HS-5 (cell line): ENCODE results near the gene DDX10.
A peak's percentile ranks its signal among the peaks of the same experiment; 100 is the strongest.
"Not testable (repeated sequence)": the region's sequence is repeated elsewhere in the genome, so short reads cannot be mapped to it uniquely, and the experiment has no call there.

Source experiments
- DNase-seq: peaks from one replicate; pipeline ENCODE4 v3.0.0-alpha.2; 2012; ENCODE audit warnings: low read depth

Gene DDX10

DNA sequence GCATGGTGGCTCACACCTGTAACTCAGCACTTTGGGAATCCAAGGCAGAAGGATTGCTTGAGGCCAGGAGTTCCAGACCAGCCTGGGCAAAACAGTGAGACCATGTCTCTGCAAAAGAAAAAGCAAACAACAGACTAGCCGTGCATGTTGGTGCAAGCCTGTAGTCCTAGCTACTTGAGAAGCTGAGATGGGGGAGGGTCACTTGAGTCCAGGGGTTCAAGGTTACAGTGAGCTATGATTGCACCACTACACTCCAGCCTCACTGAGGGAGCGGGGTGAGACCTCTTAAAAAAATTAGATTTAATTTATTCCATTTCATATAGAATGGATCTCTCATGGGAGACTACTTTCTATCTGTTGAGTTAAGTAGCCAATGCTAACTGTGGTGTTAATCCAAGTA lies 50.4 kb downstream of the DDX10 start:
- no peak for DNase-seq

- DNase-seq = no peak
Observed at GRCh38 chr11:108718466-108718865, 53.6 kb downstream of the DDX10 start.

- DNase-seq = no peak
Observed at GRCh38 chr11:108724974-108725689, 60.3 kb downstream of the DDX10 start.

- no peak for DNase-seq
Observed at GRCh38 chr11:108726077-108726800, 61.4 kb downstream of the DDX10 start.

DNA sequence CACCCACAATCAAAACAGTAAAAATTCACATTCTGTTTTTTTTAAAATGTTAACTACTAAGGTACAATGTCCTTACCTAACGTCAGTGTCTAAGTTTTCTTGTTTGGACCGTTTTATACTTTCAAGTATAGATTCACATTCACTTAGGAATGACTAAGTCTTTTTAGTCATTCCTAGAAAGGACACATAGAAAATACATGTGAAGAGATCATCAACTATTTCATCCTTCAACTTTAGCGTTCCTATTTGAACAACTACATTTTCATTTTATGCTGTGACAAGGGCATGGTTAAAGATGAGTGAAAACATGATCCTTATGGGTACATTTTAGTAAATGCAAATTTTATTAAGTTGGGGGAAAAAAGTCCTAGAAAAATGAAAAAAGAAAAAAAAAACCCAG lies 62.8 kb downstream of the DDX10 start:
- DNase-seq = no peak

DNA sequence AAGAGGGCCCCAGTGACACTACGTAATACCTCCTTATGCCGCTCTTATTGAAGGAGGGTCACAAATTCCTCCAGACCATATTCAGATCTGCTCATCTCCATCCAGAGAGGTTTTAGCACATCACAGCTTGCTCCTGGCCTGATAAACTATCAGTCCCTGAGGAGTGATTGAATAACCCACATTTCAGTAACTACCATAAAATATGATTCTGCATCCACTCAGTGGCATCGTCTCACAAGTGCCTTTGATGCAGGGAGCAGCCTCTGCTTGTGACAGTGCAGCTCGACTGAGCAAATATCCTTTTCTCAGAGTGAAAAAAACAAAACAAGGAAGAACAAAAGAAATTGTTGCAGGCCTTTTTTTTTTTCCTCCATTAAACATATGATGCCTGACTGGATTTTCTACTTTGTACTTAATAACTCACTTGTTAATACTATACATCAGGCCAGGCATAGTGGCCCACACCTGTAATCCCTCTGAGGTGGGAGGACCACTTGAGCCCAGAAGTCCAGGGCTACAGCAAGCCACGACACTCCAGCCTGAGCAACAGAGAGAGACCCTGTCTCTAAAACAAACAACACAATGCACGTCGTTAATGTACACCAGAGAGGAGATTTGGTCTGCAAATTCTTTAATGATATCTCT lies 64.5 kb downstream of the DDX10 start:
- no peak for DNase-seq

DNA sequence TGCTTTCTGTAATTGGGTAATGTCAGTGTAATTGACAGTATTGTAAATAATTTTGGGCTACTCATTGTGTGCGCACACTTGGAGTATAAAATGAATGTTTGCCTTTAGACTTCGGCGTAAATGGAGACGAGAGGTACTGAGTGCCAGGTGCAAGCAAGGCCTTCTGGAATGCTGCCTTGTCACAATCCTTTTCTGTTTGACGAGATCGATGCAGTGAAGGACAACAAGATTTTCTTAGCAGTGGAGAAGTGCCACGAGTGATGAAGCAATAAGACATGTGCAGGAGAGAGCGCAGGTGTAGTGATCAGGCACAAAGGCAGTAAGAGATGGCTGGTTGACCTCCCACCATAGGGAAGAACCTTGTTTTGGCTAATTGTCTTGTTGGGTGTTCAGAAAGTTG lies 67.5 kb downstream of the DDX10 start:
- no peak for DNase-seq

DNA sequence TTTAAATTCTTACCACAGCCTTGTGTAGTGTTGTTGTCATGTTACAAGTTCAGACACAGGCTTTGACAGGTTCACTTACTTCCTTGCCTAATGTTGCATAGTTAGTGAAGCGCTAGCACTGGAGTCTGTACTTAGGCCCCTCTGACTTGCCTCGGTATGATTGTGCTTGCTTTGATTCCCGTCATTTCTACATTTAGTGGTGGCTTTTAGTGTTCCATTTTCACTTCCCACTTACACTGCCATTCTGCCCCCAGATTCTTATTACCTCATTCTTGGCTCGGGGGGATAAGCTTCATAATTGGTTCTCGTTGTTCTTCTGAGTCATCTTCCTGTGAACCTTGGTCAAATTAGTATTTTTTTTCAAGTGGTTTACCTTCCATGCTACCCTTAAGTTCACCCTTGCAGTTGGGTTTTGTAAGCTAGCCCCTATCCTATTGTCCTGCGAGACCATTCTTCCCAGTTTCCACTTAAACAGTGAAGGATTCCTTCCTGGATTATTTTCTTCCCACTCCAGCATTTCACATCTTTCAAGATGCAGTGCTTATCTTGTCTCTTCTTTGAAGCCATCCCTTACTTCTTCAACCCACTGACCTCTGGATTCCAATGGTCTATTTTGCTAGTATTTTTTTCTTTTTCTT lies 68.7 kb downstream of the DDX10 start:
- no peak for DNase-seq

GRCh38 chr11:108734283-108734682 lies 69.4 kb downstream of the DDX10 start:
- DNase-seq = no peak

DNA sequence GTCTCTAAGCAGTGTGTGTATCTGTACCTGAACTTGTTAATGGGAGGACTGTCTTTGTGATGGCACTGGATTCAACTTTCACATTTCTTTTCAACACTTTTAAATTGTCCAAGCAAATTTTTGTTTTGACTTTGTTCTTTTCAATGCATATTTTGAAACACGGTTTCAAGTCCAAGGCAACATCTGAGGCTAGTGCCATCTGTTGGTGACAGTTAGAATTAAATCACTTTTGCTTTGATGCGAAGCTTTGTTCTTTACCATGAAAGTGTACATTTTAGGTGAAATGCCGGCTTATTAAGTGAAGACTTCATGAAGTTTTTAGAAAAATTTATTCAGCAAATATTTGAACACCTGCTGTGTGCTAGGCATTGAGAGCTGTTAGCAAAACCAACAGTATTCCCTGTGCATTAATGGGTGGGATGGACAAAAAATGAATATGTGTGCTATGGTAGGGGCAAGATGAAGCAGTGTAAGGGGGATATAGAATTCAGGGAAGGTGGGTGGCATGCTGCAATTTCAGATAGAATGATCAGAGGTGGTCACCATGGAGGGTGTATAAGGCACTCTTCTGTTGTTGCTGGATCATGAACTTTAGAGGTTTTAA lies 70.2 kb downstream of the DDX10 start:
- DNase-seq = no peak

- DNase-seq = not testable (repeated sequence)
Observed at GRCh38 chr11:108740132-108740531, 75.3 kb downstream of the DDX10 start.

- no peak for DNase-seq
Observed at GRCh38 chr11:108743851-108744250, 79.0 kb downstream of the DDX10 start.

- DNase-seq = no peak
Observed at GRCh38 chr11:108748968-108749367, 84.1 kb downstream of the DDX10 start.

GRCh38 chr11:108751444-108751843 lies 86.6 kb downstream of the DDX10 start:
- DNase-seq = no peak

GRCh38 chr11:108752297-108752751 lies 87.5 kb downstream of the DDX10 start:
- DNase-seq = peak; percentile 31

GRCh38 chr11:108754901-108755625 lies 90.2 kb downstream of the DDX10 start:
- no peak for DNase-seq

- DNase-seq = no peak
Observed at GRCh38 chr11:108757630-108758029, 92.8 kb downstream of the DDX10 start.

DNA sequence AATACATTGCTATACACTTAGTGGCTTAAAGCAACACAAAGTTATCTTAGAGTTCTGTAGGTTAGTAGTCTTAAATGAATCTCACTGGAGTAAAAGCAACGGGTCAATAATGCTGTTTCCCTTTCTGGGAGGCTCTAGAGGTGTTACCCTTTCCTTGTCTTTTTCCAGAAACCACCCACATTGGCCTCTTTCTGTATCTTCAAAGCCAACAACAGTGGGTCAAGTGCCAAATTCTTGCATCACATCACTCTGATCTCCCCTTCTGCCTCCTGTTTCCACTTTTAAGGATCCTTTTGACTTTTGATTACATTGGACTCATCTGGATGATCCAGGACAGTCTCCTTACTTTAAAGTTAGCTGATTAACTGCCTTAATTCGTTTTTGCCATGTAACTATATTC lies 93.6 kb downstream of the DDX10 start:
- DNase-seq = no peak

DNA sequence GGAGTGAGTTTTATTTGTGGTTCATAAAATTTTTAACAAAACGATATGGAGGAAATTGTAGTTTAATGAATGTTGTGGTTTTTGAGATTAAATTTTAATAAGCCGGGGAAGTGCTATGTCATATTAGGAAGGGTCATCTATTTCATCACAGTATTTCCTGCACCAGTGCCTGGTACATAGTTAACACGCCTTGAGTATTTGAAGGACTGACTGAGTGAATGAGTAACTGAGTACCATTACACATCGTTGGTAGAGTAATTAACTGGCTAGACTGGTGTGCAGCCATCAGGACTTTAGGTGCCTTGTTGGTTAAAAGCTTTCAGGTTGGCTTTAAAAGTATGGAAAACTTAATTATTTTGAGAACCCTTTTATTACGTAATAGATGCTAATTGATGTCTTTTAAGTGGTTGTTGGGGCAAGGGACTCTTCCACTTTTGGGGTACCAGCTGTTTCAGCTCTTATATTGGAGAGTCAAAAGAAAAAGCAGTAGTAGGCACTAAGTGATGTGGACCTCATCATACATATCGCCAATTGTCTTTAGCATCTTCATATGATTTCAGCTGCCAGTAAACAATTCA lies 101.8 kb downstream of the DDX10 start:
- no peak for DNase-seq

DNA sequence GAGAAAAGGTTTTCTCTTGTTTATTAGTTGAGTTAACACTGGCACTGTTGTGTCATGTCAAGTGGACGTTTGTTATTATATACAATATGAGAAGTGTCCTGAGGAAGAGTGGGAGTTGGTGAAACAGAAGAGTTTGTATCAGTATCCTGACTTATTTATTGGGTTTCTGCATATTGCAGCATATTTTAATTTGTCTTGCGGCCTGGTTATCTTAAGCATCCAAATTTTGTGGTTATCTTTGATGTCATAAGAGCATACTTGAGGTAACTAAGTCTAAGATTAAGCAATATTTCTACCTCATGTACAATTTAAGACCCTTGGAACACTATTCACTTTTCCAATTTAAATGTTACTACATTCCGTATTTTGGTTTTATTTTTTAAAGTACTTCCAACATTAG lies 103.5 kb downstream of the DDX10 start:
- no peak for DNase-seq

DNA sequence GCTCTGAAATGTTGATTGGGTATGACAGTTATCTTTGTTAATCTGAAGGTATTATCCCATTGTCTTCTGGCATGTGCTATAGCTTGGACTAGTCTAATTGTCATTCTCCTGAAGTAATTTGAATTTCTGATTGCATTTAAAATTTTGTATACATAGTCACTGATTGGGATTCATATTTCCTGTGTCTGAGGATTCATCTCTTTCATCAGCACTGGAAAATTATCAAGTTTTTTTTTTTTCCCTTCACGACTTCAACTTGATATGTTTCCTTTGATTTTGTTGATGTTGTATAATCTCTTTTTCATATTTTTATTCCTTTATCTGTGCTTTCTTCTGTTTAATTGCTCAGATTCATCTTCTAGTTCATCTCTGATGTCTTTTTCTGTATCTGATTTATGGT lies 104.1 kb downstream of the DDX10 start:
- no peak for DNase-seq
